ENCODE data around the gene TSR2.

The TSR2 gene, protein sequence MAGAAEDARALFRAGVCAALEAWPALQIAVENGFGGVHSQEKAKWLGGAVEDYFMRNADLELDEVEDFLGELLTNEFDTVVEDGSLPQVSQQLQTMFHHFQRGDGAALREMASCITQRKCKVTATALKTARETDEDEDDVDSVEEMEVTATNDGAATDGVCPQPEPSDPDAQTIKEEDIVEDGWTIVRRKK

DNA sequence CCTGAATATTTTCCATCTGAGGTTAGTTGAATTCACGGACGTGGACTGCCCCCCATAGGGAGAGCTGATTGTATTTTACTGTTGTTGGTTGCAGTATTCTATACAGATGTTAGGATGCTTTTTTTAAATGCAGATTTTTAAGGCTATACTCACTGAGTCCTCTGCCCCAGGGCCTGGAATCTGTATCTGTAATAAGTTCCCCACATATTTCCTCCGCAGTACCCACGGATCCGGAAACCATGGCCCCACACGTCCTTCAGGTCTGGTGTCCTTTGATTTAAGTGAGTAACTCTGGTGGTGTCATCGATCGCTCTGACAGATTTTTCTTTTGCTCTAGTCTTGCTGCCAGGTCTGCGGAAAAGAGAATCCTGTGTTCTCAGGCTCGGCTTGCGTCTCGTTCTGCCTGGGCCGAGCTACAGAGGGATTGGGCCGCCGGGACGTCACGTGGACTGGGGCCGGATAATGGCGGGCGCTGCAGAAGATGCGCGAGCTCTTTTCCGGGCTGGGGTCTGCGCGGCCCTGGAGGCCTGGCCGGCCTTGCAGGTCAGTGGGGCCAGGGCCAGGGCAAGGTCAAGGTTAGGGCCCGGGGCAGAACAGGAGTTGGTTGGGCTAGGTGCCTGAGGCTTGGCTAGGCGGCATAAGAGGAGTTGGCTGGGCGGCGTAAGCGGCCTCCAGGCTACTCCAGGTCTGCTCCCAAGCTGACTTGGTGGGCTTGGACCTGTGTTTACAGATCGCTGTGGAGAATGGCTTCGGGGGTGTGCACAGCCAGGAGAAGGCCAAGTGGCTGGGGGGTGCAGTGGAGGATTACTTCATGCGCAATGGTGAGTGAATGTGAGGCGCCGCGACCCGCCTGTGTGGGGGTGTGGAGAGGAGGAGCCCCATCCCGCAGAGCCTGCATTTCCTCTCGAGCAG lies at the start of gene TSR2:
TSS of gene TSR2 (plus strand) at position 445 of the 912 bp plus-strand sequence. CDS start at position 463, 18 bp downstream.
- DNase-seq = peak; percentile 71

DNA sequence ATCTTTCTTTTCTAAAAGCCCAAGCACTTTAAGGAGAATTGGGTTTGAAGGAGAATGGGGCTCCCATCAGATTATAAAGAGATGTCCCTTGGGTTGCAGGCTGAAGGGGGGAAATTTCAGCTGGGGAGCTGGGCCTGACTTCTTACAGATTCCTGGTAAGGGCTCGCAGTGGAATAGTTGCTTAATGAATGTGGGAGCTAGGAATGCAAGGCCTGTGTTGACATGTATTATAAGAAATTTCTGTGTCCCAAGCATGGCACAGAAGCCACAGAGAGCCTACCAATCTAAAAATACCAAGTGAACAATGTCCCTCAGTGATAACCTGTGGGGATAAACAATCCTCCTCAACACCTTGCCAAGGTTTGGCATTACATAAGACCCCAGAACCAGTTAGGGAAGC lies 43.1 kb upstream of the TSR2 start:
- DNase-seq = no peak

DNA sequence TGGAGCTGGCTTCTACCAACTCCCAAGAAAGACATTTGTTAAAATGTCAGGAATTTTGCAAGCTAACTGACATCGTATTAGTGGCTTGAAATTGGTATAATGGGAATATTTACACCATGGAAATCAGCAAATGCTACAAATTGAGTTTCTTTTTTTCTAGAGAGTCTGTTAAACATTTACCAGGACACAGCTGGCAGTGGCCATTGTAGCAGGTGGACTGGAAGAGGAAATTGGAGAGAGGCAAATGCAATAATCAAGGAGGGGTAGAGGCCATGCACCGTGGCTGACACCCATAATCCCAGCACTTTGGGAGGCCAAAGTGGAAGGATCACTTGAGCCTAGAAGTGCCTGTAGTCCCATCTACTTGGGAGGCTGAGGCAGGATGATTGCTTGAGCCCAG lies 32.9 kb upstream of the TSR2 start:
- no peak for DNase-seq

DNA sequence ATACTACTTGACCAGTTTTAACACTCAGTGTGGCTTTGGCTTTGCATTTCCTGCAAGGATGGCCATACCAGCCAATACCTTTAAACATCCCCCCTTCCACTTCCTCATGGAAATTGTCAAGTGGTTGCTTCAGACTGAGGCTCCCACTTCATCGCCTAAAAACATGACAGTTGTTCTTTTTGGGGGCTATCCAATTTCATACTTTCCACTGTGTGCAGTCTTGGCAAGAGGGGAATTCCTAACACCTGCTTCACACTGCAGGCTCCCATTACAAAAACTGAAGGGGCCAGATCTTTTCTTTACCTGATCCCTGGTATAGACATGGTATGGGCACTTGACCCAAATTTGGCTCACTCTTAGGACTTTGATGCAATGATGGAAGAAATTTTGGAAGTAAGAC lies 28.5 kb upstream of the TSR2 start:
- DNase-seq = peak; percentile 1

DNA sequence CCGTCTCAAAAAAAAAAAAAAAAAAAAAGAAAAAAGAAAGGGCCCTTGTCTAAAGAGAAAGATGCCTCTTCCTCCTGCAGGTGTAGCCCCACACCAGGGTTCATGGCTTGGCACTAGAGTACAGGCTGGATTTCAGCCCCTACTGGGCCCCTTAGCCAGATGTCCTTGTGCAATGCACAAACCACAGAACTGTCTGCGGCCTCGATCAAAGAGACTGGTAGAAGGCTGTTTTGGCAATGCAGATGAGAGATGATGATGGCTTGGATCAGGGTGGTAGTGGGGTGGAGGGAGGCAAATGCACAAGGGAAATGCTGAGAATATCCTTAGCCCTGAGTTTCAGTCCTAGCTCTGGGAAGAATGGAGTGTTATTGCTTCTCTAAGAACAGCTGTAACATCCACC lies 26.5 kb upstream of the TSR2 start:
- DNase-seq = no peak

DNA sequence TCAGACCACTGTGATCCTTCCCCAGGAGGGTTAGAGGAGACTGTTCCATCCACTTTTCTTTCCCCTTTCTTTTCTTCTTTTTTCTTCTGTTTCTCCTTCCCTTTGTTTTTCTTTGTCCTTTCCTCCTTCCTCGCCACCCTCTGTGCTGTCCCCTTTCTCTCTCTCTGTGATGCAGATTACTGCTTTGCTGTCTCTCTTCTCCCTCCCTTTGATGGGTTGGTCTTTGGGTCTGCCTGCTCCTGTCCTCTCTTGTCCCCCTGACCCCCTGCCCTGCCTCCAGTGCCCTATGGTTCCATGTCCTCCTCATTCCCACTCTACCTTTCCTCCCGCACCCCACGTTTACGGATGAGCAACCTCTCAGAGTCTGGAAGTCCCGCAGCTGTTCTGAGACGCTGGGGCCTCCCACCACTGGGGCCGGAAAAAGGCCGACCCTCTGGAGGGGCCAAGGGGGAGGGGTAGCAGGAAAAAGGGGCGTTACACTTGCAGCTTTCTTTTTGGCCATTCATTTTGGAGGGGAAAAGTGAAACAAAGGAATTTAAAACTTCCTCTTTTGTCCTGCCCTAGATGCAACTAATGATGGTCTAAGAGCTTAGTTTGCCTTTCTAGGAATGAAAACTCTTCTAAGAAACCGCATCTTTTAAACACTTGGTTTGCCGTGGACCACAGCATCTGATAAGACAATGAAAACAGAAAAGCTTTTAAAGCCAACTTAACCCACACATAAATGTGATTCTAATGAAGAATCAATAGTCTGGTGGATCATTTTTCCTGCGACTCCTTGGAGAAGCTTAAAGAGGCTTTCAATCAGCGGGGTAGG lies 24.5 kb upstream of the TSR2 start:
- DNase-seq = no peak

DNA sequence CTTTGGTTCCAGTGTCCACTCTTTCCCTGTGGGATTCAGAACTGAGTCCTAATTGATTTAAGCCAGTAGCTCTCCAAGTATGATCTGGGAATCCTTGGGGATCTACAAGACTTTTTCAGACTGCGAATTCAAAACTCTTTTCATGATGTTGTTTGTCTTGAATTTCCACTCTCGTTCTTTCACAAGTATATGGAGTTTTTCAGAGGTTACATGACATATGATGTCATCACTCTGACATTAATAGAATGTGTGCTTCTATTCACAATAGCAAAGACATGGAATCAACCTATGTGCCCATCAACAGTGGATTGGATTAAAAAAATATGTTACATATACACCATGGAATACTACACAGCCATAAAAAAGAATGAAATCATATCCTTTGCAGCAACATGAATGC lies 23.2 kb upstream of the TSR2 start:
- no peak for DNase-seq

DNA sequence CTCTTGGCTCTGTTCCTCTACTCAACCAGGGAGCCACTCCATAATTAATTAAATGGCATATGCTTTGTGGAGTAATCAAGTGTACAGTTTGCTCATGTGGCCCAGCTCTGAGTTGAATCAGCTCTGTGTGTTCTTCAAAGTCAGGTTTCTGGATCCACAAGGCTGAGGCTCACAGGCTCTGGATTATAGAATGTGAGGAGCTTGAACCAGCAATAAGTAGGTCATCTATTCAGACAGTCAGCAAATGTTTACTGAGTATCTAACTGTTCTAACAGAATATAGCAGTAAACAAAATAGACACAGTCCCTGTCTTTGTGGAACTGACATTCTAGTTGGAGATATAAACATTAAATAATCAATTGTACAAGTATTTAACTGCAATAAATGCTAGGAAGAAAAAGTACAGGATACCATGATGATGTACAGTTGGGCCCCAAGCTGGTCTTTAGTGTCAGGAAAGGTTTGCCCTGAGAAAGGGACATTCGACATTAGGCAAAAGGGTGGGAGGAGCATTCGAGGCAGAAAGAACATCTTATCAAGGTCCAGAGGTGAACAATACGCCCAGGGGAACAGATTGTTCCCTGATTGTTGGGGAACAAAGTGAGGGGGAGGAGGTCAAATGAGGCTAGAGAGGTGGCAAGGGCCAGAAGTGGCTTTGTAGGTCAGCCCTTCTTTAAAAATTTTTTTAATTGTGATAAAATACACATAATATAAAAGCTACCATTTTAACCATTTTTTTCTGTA lies 20.5 kb upstream of the TSR2 start:
- no peak for DNase-seq

DNA sequence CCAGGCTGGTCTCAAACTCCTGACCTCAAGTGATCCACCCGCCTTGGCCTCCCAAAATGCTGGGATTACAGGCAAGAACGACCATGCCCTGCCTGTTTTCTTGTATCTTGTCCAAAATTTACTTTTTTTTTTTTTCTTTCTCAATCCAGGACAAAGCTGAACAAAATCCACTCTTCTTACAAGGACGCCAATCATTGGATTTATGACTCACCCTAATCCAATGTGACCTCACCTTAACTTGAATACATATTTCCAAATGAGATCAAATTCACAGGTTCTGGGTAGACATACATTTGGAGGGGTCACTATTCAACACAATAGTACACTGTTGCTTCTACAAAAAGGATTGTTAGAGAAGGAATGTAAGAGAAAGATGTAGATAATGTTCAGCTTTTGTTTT lies 18.0 kb upstream of the TSR2 start:
- DNase-seq = no peak

DNA sequence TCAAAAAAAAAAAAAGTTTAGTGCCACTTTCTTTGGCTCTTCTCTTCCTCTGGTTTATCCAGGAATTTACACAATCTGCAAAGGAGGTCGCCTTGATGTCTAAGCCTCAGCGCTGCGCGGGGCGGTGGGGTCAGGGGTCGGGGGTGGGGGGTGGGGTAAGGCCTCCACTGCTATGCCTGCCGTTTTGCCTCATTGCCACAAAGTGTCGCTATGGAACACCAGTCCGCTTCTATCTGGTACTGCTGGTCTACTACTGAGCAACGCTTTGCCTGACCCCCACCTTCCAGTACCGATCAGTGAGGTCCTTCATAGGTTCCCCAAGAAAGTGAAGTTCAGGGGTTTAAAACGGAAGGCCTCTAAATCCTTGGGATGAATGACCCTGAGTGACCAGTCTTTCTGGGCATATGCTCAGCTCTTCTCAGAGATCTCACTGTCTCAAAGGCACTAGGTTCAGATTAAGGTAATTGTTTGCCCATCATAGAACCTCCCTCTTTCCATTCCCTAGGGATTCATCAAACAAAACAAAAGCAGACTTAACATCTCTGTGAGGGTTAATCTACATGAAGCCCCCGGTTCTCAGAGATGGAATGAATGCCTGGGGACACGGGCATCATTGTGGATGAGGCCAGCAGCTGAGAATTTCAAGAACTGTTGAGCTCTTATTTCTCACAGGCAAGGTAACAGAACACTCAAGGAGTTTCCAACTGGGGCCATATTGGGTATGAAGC lies 16.9 kb upstream of the TSR2 start:
- DNase-seq = no peak

DNA sequence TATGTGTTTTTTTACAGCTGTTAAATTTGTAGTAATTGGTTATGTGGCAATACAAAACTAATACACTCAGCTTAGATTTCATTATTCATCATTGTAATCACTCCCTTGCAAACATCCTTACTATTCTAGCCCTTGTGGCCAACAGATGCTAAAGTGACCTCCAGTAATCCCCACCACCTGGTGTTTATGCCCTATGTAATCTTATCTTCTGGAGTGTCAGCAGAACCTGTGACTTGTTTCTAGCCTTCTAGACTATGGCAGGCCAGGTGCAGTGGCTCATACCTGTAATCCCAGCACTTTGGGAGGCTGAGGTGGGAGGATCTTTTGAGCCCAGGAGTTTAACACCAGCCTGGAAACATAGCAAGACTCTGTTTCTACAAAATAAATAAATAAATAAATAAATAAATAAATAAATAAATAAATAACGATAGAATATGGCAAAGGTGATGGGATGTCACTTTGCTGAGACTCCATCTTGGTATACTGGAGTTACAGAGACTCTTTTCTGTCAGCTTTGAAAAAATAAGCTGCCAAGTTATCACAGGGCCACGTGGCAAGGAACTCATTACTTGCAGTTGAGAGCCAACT lies 12.3 kb upstream of the TSR2 start:
- no peak for DNase-seq

DNA sequence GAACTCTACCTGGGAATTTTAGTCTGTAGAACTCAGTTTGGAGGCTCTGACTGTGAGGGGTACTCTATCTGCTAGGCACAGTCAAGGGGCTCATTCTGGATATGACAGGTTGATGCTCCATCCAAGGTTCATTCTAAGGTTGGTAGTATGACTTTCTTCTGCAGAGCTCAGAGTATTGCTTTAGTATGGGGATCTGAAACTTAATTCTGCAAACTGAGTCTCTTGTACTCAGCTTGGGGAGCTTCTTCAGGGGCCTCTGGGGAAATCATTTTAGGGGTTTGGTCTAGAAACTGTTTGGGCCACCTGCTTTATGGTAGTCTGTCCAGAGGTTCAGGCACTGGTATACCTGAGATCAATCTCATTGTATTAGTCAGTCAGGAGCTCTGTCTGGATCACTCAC lies 9.7 kb upstream of the TSR2 start:
- DNase-seq = no peak

DNA sequence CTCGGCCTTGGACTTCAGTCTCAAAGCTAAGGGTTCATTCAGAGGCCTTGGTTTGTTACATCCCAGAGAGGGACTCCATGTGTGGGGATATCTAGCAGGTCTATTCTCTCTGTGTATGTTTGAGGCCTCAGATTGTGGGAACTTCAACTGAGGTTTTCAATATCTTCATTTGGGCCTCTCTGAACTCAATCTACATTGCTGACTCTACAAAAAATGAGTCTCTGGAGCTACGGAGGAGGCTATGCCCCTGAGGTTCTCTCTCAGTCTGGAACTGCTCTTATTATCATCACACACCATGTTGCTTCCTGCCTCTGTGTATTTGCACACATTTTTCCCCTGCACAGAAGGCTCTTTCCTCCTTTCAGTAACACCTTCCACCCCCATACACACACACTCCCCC lies 5.1 kb upstream of the TSR2 start:
- no peak for DNase-seq

DNA sequence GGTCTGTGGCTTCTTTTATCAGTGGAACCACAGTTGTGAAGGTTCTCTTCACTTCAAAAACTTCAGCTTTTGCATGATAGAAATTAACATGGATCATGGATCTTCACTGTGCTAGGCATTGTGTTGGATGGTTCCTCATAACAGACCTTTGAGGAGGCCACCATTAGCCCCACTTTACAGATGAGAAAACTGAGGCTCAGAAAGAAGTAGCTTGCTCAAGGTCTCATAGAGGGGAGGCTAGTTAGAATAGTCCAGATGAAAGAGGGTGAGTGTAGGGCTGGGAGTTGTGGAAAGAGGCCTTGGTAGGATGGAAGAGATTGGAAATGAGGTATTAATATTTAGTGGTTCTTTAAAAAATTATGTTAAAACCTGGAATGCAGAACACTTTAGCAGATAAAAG lies 2.6 kb downstream of the TSR2 start:
- no peak for DNase-seq

DNA sequence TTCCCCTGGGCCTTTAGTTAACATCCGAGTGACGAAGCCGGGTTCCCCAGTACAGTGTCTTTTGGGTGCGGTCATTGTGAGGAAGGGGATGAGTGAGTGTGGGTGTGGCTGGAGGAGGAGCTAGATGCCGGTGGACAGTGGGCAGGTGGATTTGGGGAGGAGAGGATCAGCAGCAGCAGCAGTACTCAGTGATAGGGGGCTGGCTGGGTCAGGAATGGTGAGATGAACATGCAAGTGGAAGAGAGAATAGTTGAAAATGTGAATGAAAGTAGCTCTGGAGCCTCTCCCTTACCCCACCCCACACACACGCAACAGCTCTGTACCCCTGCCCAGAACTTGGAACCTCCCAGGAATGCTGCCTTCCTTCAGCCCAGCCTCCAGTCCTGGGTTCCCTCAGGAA lies 4.5 kb downstream of the TSR2 start:
- DNase-seq = no peak

DNA sequence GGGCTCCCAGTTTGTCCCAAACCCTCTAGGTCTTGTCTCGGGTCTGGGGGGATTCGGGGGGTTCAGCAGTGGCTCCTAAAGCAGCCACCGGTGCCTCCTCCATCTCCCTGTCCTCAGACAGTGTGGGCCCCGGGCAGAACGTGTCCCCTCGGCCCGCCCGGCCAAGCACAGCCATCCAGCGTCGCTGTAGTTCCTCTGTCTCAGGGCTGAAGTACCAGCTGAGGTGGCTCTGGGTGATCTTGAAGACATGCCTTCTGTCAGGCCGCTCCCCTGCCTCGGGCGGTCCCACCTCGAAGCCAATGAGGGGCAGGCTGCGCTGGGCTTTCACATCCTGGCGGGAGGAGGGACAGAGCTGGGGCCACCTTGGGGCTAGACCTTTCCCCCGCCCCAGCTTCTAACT lies 5.9 kb downstream of the TSR2 start:
- DNase-seq = no peak

DNA sequence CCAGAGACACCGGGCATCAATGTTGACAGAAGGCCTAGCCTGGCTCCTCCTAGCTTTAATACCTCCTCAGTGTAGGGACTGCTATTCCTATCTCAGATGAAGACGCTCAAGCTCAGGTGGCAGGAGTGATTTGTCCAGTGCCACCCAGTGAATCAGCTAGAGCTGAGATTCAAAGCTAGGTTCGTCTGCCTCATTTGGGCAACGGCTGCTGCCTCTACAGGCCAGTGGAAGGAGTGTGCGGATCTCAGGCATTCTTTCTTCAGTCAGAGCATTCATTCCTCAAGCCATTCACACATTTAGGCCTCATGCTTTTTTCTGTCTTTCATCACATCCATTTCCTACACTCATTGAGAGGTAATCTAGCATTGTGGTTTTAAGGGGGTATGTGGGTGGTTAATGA lies 7.3 kb downstream of the TSR2 start:
- no peak for DNase-seq

DNA sequence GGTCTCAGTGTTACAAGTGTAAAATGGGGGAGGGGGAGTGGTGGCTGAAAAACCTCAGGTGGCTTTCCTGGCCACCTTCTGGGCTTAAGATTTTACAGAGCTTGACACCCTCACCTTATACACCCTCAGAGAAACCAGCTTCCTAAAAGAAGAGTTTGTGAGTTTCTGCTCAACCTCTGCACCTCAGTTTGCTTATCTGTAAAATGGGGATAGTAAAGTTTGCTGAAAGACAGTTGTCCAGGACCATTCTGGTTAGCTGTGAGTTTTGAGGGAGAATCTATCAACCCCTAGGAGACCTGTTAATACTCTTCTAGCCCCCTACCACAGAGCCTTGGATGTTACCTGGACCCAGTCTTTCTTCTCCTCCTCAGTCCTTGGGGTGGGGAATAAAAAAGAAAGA lies 9.7 kb downstream of the TSR2 start:
- DNase-seq = no peak

DNA sequence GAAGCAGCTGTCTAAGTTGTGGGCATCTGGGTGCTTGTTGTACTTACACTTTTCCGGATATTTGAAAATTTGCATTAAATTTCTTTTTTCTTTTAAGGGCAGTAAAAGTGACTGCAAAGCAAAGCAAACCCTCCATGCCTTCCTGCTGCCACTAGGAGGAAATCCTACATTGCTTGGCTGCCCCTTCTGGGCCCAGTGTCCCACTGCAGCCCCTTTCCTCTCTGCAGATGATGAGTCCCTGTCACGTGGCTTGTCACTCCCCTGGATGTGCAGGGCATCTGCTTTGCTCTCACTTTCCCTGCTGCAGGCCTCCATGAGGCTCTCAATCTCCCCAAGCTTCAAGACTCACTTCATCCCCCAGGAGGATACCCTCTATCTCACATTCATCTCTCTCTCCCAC lies 12.7 kb downstream of the TSR2 start:
- DNase-seq = no peak

DNA sequence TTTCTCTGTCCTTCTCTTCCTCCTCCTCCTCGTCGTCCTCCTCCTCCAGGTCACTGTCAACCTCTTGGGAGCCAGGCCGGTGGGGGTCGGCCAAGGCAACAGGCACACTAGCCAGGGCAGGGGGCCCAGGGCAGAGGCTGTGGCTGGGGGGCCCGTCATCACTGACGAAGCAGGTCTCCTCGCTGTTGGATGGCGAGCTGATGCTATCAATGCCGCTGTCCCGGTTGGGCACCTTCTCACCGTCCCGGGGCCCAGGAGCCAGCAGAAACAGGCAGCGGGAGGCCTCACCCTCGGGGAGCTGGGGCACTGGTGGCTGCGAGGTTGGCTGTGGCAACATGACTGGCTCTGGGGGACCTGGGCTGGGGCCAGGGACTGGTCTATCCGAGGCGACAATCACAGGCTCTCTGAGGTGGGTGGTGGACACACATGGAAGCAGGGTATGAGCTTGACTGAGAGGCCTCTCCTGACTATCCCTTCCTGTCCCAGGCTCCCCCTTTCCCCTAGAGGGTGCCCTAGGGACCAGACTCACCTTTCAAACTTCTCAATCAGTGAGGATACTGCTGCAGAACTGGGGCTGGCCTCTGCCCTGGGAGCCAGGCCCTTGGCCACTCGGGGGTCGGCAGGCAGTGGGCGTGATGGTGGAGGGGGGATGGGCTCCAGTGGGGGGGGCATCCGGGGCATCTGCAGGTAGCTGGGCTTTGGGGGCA lies 30.0 kb downstream of the TSR2 start:
- no peak for DNase-seq

Data from DMS79 treated with DMSO at 0.1 percent for 48 hours (cell line).